ENCODE results near the gene COL1A1.

DNA sequence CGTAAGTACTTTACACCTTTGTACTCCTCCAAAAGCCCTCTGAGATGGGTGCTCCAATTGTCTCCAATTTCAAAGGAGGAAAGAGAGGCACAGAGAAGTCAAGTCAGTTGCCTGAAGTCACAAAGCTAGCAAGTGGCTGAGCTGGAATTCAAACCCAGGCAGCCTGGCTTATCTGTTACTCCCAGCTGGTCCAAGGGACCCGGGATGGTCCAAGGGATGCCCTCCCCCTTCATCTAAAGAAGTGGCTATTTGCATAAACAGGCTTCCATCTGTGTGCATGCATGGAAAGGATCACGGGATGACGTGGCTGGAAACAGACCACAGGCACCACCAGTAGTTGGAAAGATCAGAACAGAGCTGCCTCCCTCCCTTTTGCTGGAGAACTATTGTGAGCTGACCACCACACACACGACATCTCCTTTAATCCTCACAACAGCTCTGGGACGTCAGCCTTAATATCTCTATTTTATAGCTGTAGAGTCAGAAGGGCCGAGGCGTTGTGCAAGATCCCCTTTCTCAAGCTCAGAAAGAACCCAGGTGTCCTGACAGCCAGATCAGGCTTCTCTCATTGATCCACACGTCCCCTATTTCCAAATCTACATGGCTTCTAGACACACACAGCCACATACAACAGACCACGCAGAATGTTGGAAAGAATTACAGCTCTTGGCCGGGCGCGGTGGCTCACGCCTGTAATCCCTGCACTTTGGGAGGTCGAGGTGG, 10.9 kb upstream of the COL1A1 start:
- TF ChIP-seq, protein P1, sequence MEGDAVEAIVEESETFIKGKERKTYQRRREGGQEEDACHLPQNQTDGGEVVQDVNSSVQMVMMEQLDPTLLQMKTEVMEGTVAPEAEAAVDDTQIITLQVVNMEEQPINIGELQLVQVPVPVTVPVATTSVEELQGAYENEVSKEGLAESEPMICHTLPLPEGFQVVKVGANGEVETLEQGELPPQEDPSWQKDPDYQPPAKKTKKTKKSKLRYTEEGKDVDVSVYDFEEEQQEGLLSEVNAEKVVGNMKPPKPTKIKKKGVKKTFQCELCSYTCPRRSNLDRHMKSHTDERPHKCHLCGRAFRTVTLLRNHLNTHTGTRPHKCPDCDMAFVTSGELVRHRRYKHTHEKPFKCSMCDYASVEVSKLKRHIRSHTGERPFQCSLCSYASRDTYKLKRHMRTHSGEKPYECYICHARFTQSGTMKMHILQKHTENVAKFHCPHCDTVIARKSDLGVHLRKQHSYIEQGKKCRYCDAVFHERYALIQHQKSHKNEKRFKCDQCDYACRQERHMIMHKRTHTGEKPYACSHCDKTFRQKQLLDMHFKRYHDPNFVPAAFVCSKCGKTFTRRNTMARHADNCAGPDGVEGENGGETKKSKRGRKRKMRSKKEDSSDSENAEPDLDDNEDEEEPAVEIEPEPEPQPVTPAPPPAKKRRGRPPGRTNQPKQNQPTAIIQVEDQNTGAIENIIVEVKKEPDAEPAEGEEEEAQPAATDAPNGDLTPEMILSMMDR (conservative IDR thresholded peaks at IDR 0.05; ENCODE audit: low read length), result no peak
- TF ChIP-seq EZH2phosphoT487 (IDR thresholded peaks at IDR 0.05; ENCODE audit: borderline replicate concordance, low read depth, low read length), result no peak

Measured in OCI-LY7 (cell line).